MCF 10A (cell line): ENCODE measurements around the gene PRR33. TPM values are rescaled to one million over a fixed set of nuclear protein-coding genes. Genes with fewer than 3 reads are reported as not detected.

Source experiments
- BruUV-seq: library from RNA; stranded (reverse); fragments of 400-500 nt; replicated peaks from 2 replicates; lab custom pipeline; 2021; lab: Mats Ljungman, UMichigan
- CTCF ChIA-PET: fragments of 300-600 bp; sonication (Branson Sonifier 250); formaldehyde crosslinking; extraction: SDS; loops from one replicate; lab custom pipeline; 2021; ENCODE audit warnings: antibody characterized with exemption, inconsistent platforms; lab: Yijun Ruan, JAX
- POLR2A ChIA-PET: fragments of 300-600, 350-650 bp; sonication (Branson Sonifier 250); formaldehyde crosslinking; extraction: SDS; loops from one replicate; lab custom pipeline; 2020; ENCODE audit warnings: antibody characterized with exemption, inconsistent platforms; lab: Yijun Ruan, JAX
- DNase-seq: peaks from one replicate; pipeline ENCODE4 v3.0.0-alpha.2; 2018; ENCODE audit not compliant: unreplicated experiment
- H3K27ac Mint-ChIP-seq: one replicate; pipeline ENCODE4 v1.8.0; 2022; ENCODE audit warnings: mild to moderate bottlenecking, low read depth, mixed read lengths; ENCODE audit not compliant: unreplicated experiment
- H3K27me3 Mint-ChIP-seq: one replicate; pipeline ENCODE4 v1.8.0; 2022; ENCODE audit warnings: mixed read lengths; ENCODE audit not compliant: insufficient read depth, unreplicated experiment
- H3K36me3 Mint-ChIP-seq: one replicate; pipeline ENCODE4 v1.8.0; 2022; ENCODE audit warnings: mild to moderate bottlenecking, moderate library complexity, mixed read lengths; ENCODE audit not compliant: insufficient read depth, unreplicated experiment
- H3K4me1 Mint-ChIP-seq: one replicate; pipeline ENCODE4 v1.8.0; 2022; ENCODE audit warnings: mixed read lengths; ENCODE audit not compliant: insufficient read depth, unreplicated experiment
- H3K4me3 Mint-ChIP-seq: one replicate; pipeline ENCODE4 v1.8.0; 2022; ENCODE audit warnings: mild to moderate bottlenecking, moderate library complexity, mixed read lengths; ENCODE audit not compliant: unreplicated experiment
- H3K9me3 Mint-ChIP-seq: one replicate; pipeline ENCODE4 v1.8.0; 2022; ENCODE audit warnings: mixed read lengths; ENCODE audit not compliant: unreplicated experiment
- CTCF ChIP-seq: fragments of 200-600 bp; IDR thresholded peaks from one replicate; pipeline ENCODE4 v1.8.0; 2022; ENCODE audit warnings: antibody characterized with exemption, mild to moderate bottlenecking; ENCODE audit not compliant: unreplicated experiment
- intact Hi-C: fragments of 100-400 bp; cut with micrococcal nuclease; formaldehyde crosslinking; loops from 2 replicates; pipeline ENCODE4 v1.14.1; 2022
- total RNA-seq: library from RNA; stranded (reverse); gene quantifications from 2 replicates; pipeline ENCODE4 v1.2.3, GENCODE V29; 2022

The PRR33 gene
- total RNA-seq, 1 experiment from 2014 or later: not detected

GRCh38 chr11:1924646-1925372 lies 33.1 kb upstream of the PRR33 start:
- Mint-ChIP-seq H3K9me3 (no peaks in the 10 kb centered on the region), H3K4me3 (no peak overlapping the region), H3K27ac (no peak overlapping the region), H3K36me3 (no peaks in the 10 kb centered on the region), H3K27me3 (peaks cover 15% of the 10 kb centered on the region), H3K4me1 (no peaks in the 10 kb centered on the region)
- TF ChIP-seq CTCF: no peak
- CTCF ChIA-PET: interaction anchor here (1.0 kb wide), 1 partner anchor 231 kb away, joined by 3 read pairs; no protein-coding TSS in a partner anchor
- no TSS peak for BruUV-seq
- POLR2A ChIA-PET: no interaction called here
- intact Hi-C loops: no loop called here
- DNase-seq: no peak

- Mint-ChIP-seq H3K9me3 (no peaks in the 10 kb centered on the region), H3K4me1 (no peaks in the 10 kb centered on the region), H3K27me3 (peaks cover 9% of the 10 kb centered on the region), H3K36me3 (no peaks in the 10 kb centered on the region), H3K4me3 (no peak overlapping the region), H3K27ac (no peak overlapping the region)
- TF ChIP-seq CTCF: no peak
- intact Hi-C loops: no loop called here
- BruUV-seq: no TSS peak
- DNase-seq: no peak
- ChIA-PET POLR2A (no interaction called here), CTCF (interaction anchor here (1.0 kb wide), 1 partner anchor 230 kb away, joined by 3 read pairs; no protein-coding TSS in a partner anchor)
Measured at GRCh38 chr11:1924181-1924580, 32.5 kb upstream of the PRR33 start.

GRCh38 chr11:1923201-1923956 lies 31.7 kb upstream of the PRR33 start:
- ChIA-PET POLR2A (interaction anchor here (0.6 kb wide), 1 partner anchor 48 kb away, joined by 3 read pairs; no protein-coding TSS in a partner anchor), CTCF (interaction anchor here (0.6 to 1.0 kb wide), 2 partner anchors 14 to 229 kb away, joined by 3 read pairs; no protein-coding TSS in a partner anchor)
- Mint-ChIP-seq H3K4me1 (no peaks in the 10 kb centered on the region), H3K27me3 (peaks cover 7% of the 10 kb centered on the region), H3K4me3 (no peak overlapping the region), H3K9me3 (no peaks in the 10 kb centered on the region), H3K36me3 (no peaks in the 10 kb centered on the region), H3K27ac (no peak overlapping the region)
- BruUV-seq: no TSS peak
- no peak for TF ChIP-seq CTCF
- no peak for DNase-seq
- intact Hi-C loops: no loop called here

DNA sequence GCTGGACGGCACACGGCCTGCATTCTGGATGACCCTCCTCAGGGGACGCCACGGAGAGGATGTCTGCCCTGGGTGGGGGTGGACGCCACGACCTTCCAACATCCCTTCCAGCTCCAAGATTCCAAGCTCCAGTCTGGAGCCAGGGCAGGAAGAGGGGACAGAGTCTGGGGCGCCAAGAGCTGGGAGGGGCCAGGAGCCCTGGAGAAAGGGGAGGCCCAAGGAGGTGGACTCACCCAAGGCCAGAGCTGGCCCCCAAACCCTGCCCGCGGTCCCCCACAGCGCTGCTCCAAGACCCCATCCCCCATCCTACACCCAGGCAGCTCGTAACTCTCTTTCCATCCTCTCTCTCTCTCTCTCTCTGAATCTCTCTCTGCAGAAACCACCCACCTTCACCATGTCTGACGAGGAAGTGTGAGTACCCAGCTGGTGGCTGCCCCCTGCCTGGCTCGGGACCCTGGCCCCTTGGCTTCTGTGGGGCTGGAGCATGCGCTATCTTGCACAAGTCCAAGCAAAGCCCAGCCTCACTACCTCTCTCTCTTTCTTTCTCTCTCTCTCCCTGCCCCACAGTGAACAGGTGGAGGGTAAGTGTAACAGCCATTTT lies 30.9 kb upstream of the PRR33 start:
- DNase-seq: no peak
- BruUV-seq: no TSS peak
- POLR2A ChIA-PET: no interaction called here
- Mint-ChIP-seq H3K4me1 (no peaks in the 10 kb centered on the region), H3K27me3 (peaks cover 7% of the 10 kb centered on the region), H3K4me3 (no peak overlapping the region), H3K9me3 (no peaks in the 10 kb centered on the region), H3K27ac (no peak overlapping the region), H3K36me3 (no peaks in the 10 kb centered on the region)
- no peak for TF ChIP-seq CTCF
- CTCF ChIA-PET: interaction anchor here (0.6 to 2.0 kb wide), 4 partner anchors 15 to 268 kb away, joined by 3 to 13 read pairs (median 3); no protein-coding TSS in a partner anchor
- intact Hi-C loops: no loop called here
